Femur (tissue), 1 donor: ENCODE results near the gene PRDM16.
"Not testable (repeated sequence)": the region's sequence is repeated elsewhere in the genome, so short reads cannot be mapped to it uniquely, and the experiment has no call there.

Source experiments
- DNase-seq: peaks from one replicate; pipeline ENCODE4 v3.0.0-alpha.2; 2017

PRDM16 gene

GRCh38 chr1:3236955-3237354 is 168.0 kb downstream of the PRDM16 start:
- DNase-seq, result no peak

GRCh38 chr1:3237570-3237969 is 168.6 kb downstream of the PRDM16 start:
- no peak for DNase-seq

- DNase-seq, result peak; percentile 73
These were observed 169.1 kb downstream of the PRDM16 start for GRCh38 chr1:3237994-3238702.

GRCh38 chr1:3238703-3239278 is 169.8 kb downstream of the PRDM16 start:
- no peak for DNase-seq

- DNase-seq, result not testable (repeated sequence)
These were observed 171.0 kb downstream of the PRDM16 start for GRCh38 chr1:3239991-3240390.

GRCh38 chr1:3240524-3241235 is 171.7 kb downstream of the PRDM16 start:
- peak; percentile 65 for DNase-seq

- DNase-seq, result no peak
These were observed 172.2 kb downstream of the PRDM16 start for GRCh38 chr1:3241236-3241550.

GRCh38 chr1:3241673-3242407 is 172.8 kb downstream of the PRDM16 start:
- no peak for DNase-seq

GRCh38 chr1:3242408-3243260 is 173.6 kb downstream of the PRDM16 start:
- no peak for DNase-seq

GRCh38 chr1:3243304-3243703 is 174.3 kb downstream of the PRDM16 start:
- DNase-seq, result no peak

GRCh38 chr1:3244025-3244926 is 175.3 kb downstream of the PRDM16 start:
- no peak for DNase-seq

- DNase-seq, result no peak
These were observed 175.9 kb downstream of the PRDM16 start for GRCh38 chr1:3244927-3245315.

GRCh38 chr1:3245344-3245743 is 176.3 kb downstream of the PRDM16 start:
- DNase-seq, result no peak

- no peak for DNase-seq
These were observed 176.8 kb downstream of the PRDM16 start for GRCh38 chr1:3245768-3246167.

GRCh38 chr1:3246251-3246650 is 177.2 kb downstream of the PRDM16 start:
- no peak for DNase-seq

GRCh38 chr1:3247521-3248121 is 178.6 kb downstream of the PRDM16 start:
- DNase-seq, result no peak

- no peak for DNase-seq
These were observed 179.4 kb downstream of the PRDM16 start for GRCh38 chr1:3248155-3249141.

- no peak for DNase-seq
These were observed 180.2 kb downstream of the PRDM16 start for GRCh38 chr1:3249231-3249630.

GRCh38 chr1:3249631-3250501 is 180.9 kb downstream of the PRDM16 start:
- DNase-seq, result no peak
